SK-N-SH (cell line): ENCODE results near the gene TSSK6. TPM values are rescaled to one million over a fixed set of nuclear protein-coding genes. Genes with fewer than 3 reads are reported as not detected.

Experiments used
- CTCF ChIA-PET: fragments of 300-600, 350-600 bp; formaldehyde crosslinking; extraction: SDS; loops from one replicate; lab custom pipeline; 2021; lab: Yijun Ruan, JAX
- POLR2A ChIA-PET: fragments of 350-600 bp; sonication (Branson Sonifier 250); formaldehyde crosslinking; extraction: SDS; loops from one replicate; lab custom pipeline; 2020; ENCODE audit warnings: antibody characterized with exemption, inconsistent platforms; lab: Yijun Ruan, JAX
- DNase-seq: peaks from one replicate; pipeline ENCODE4 v3.0.0; 2012
- H2AFZ ChIP-seq: fragments of 200-600 bp; sonication (generic); 2 replicates; pipeline ENCODE4 v1.8.1; 2016; ENCODE audit warnings: antibody characterized with exemption, mild to moderate bottlenecking, low read depth
- H3F3A ChIP-seq: fragments of 200-600 bp; sonication (generic); replicated peaks from 2 replicates; pipeline ENCODE3; 2016; ENCODE audit warnings: antibody characterized with exemption, mild to moderate bottlenecking; ENCODE audit not compliant: insufficient read depth
- H3K27ac ChIP-seq, 2 experiments: fragments of 200-500 bp in 1 of 2; fragments of 200-600 bp in 1 of 2; sonication (Bioruptor generic) in 1 of 2; sonication (generic), shearing (Covaris generic) in 1 of 2; 2 replicates each; pipeline versions ENCODE4 v1.5.1 to v1.6.1; 2014 to 2016; ENCODE audit warnings: low read depth in 2 of 2, inconsistent platforms in 1 of 2, low read length in 1 of 2, mild to moderate bottlenecking in 1 of 2, mixed read lengths in 1 of 2
- H3K27me3 ChIP-seq: fragments of 200-600 bp; sonication (generic), shearing (Covaris generic); 2 replicates; pipeline ENCODE4 v1.6.1; 2016; ENCODE audit warnings: mixed run types; ENCODE audit not compliant: insufficient read depth
- H3K36me3 ChIP-seq, 2 experiments: fragments of 200-500 bp in 1 of 2; fragments of 200-600 bp in 1 of 2; sonication (Bioruptor generic) in 1 of 2; sonication (generic) in 1 of 2; replicated peaks in 1 of 2; 2 replicates each; pipeline versions ENCODE3 to v1.5.1; 2014 to 2016; ENCODE audit warnings: low read length in 1 of 2, mild to moderate bottlenecking in 1 of 2; ENCODE audit not compliant: insufficient read depth in 2 of 2, control insufficient read depth in 1 of 2
- H3K4me1 ChIP-seq, 2 experiments: fragments of 200-500 bp in 1 of 2; fragments of 200-600 bp in 1 of 2; sonication (Bioruptor generic) in 1 of 2; sonication (generic), shearing (Covaris generic) in 1 of 2; 2 replicates each; pipeline versions ENCODE4 v1.5.1 to v1.6.1; 2014 to 2016; ENCODE audit warnings: low read depth in 1 of 2, low read length in 1 of 2, mixed run types in 1 of 2; ENCODE audit not compliant: insufficient read depth in 2 of 2, control insufficient read depth in 1 of 2
- H3K4me2 ChIP-seq: fragments of 200-600 bp; sonication (generic), shearing (Covaris generic); 2 replicates; pipeline ENCODE4 v1.6.1; 2017; ENCODE audit warnings: mixed run types
- H3K4me3 ChIP-seq, 2 experiments: fragments of 200-500 bp in 1 of 2; fragments of 200-600 bp in 1 of 2; sonication (Bioruptor generic) in 1 of 2; sonication (generic), shearing (Covaris generic) in 1 of 2; 2 replicates each; pipeline versions ENCODE4 v1.5.1 to v1.8.1; 2014 to 2016; ENCODE audit warnings: low read depth in 2 of 2, inconsistent platforms in 1 of 2, low read length in 1 of 2, mild to moderate bottlenecking in 1 of 2, mixed read lengths in 1 of 2, moderate library complexity in 1 of 2
- H3K79me2 ChIP-seq: fragments of 200-600 bp; sonication (generic); 2 replicates; pipeline ENCODE4 v1.8.1; 2017; ENCODE audit warnings: mild to moderate bottlenecking; ENCODE audit not compliant: insufficient read depth
- H3K9ac ChIP-seq: fragments of 200-600 bp; sonication (generic); 2 replicates; pipeline ENCODE4 v1.6.1; 2017; ENCODE audit warnings: mixed run types
- H3K9me2 ChIP-seq: fragments of 200-600 bp; sonication (generic); 2 replicates; pipeline ENCODE4 v1.6.1; 2017; ENCODE audit warnings: mixed run types
- H3K9me3 ChIP-seq: fragments of 200-600 bp; sonication (generic); 2 replicates; pipeline ENCODE4 v1.6.1; 2017; ENCODE audit warnings: mixed run types, mild to moderate bottlenecking, moderate library complexity
- H4K20me1 ChIP-seq: fragments of 200-600 bp; sonication (generic); 2 replicates; pipeline ENCODE4 v1.6.1; 2017; ENCODE audit warnings: mild to moderate bottlenecking, mixed run types; ENCODE audit not compliant: insufficient read depth
- CHD2 ChIP-seq: fragments of 150-350 bp; IDR thresholded peaks from 2 replicates; pipeline ENCODE4 v1.6.1; 2018; ENCODE audit warnings: low read length; ENCODE audit not compliant: partially characterized antibody
- FOSL2 ChIP-seq: IDR thresholded peaks from 2 replicates; pipeline ENCODE4 v1.4.0; 2012; ENCODE audit warnings: low read depth, mild to moderate bottlenecking, moderate library complexity, borderline replicate concordance
- GABPA ChIP-seq: IDR thresholded peaks from 2 replicates; pipeline ENCODE4 v1.4.0; 2012; ENCODE audit warnings: low read depth, mild to moderate bottlenecking
- MEF2A ChIP-seq: IDR thresholded peaks from 2 replicates; pipeline ENCODE4 v1.4.0; 2012; ENCODE audit warnings: low read depth, borderline replicate concordance
- MXI1 ChIP-seq: IDR thresholded peaks from 2 replicates; pipeline ENCODE4 v1.6.1; 2012; ENCODE audit warnings: mild to moderate bottlenecking, low read depth, low read length, improper control_type of control experiment
- NFIC ChIP-seq: IDR thresholded peaks from 2 replicates; pipeline ENCODE4 v1.4.0; 2012; ENCODE audit warnings: borderline replicate concordance
- RCOR1 ChIP-seq: fragments of 150-350 bp; IDR thresholded peaks from 2 replicates; pipeline ENCODE4 v1.6.1; 2017; ENCODE audit warnings: antibody characterized with exemption, low read length
- RFX5 ChIP-seq: IDR thresholded peaks from 2 replicates; pipeline ENCODE4 v1.6.1; 2012; ENCODE audit warnings: mild to moderate bottlenecking, improper control_type of control experiment, low read length
- SIN3A ChIP-seq: IDR thresholded peaks from 2 replicates; pipeline ENCODE4 v1.6.1; 2012; ENCODE audit warnings: low read depth, mild to moderate bottlenecking, low read length, moderate library complexity, borderline replicate concordance
- TCF12 ChIP-seq: IDR thresholded peaks from 2 replicates; pipeline ENCODE4 v1.4.0; 2012
- TEAD4 ChIP-seq: IDR thresholded peaks from 2 replicates; pipeline ENCODE4 v1.4.0; 2012; ENCODE audit warnings: mild to moderate bottlenecking, borderline replicate concordance; ENCODE audit not compliant: insufficient read depth
- WGBS: methylation state at CpG from one replicate; pipeline ENCODE4 v1.1.6; 2017; ENCODE audit warnings: low lambda C conversion rate; 5-methylcytosine and 5-hydroxymethylcytosine counted together
- polyA plus RNA-seq, 3 experiments: library from polyadenylated mRNA; depleted of rRNA; stranded (reverse); fragments of >200 nt; gene quantifications; 2 replicates each; pipeline ENCODE4 v1.2.3, GENCODE V29; 2012
- TF ChIP-seq, protein P1 (sequence below): IDR thresholded peaks from 2 replicates; pipeline ENCODE4; 2012
- TF ChIP-seq, protein P2 (sequence below): fragments of 200-600 bp; sonication (generic); IDR thresholded peaks from 2 replicates; pipeline ENCODE4 v1.6.1; 2017; ENCODE audit warnings: antibody characterized with exemption, mild to moderate bottlenecking, moderate library complexity
- TF ChIP-seq, protein P3 (sequence below): IDR thresholded peaks from 2 replicates; pipeline ENCODE4 v1.4.0; 2012; ENCODE audit warnings: low read depth, borderline replicate concordance
- TF ChIP-seq, protein P4 (sequence below): fragments of 150-350 bp; IDR thresholded peaks from 2 replicates; pipeline ENCODE4 v1.6.1; 2016; ENCODE audit warnings: mild to moderate bottlenecking, low read depth, low read length
- TF ChIP-seq, protein P5 (sequence below): IDR thresholded peaks from 2 replicates; pipeline ENCODE4 v1.6.1; 2012; ENCODE audit warnings: mild to moderate bottlenecking, low read depth, low read length, moderate library complexity

Gene TSSK6
- polyA plus RNA-seq, 1 of the 3 experiments (the other 2 are of a cell fraction): 3.1 TPM

DNA sequence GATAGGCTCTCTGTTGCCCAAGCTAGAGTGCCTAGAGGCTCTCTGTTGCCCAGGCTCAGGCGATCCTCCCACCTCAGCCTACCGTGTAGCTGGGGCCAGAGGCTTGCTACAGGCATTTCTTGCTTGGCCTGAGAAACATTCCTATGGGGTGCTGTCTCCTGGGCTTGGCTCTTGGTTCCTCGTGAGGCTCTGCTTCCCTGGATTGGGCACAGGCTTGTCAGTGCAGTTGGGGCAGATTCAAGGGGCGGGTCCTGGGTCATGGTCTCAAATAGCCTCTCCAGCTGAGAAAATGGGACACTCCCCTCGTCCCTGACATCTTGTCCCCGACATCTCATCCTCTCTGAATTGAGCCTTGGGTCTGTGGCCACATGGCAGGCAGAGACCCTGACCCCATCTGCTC lies 4.9 kb downstream of the TSSK6 start (continued):
- TF ChIP-seq FOSL2 (no peak), SIN3A (no peak), RCOR1 (no peak), NFIC (no peak)
- TF ChIP-seq, protein P1, sequence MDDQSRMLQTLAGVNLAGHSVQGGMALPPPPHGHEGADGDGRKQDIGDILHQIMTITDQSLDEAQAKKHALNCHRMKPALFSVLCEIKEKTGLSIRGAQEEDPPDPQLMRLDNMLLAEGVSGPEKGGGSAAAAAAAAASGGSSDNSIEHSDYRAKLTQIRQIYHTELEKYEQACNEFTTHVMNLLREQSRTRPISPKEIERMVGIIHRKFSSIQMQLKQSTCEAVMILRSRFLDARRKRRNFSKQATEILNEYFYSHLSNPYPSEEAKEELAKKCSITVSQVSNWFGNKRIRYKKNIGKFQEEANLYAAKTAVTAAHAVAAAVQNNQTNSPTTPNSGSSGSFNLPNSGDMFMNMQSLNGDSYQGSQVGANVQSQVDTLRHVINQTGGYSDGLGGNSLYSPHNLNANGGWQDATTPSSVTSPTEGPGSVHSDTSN: no peak
- TF ChIP-seq, protein P2, sequence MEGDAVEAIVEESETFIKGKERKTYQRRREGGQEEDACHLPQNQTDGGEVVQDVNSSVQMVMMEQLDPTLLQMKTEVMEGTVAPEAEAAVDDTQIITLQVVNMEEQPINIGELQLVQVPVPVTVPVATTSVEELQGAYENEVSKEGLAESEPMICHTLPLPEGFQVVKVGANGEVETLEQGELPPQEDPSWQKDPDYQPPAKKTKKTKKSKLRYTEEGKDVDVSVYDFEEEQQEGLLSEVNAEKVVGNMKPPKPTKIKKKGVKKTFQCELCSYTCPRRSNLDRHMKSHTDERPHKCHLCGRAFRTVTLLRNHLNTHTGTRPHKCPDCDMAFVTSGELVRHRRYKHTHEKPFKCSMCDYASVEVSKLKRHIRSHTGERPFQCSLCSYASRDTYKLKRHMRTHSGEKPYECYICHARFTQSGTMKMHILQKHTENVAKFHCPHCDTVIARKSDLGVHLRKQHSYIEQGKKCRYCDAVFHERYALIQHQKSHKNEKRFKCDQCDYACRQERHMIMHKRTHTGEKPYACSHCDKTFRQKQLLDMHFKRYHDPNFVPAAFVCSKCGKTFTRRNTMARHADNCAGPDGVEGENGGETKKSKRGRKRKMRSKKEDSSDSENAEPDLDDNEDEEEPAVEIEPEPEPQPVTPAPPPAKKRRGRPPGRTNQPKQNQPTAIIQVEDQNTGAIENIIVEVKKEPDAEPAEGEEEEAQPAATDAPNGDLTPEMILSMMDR: no peak

DNA sequence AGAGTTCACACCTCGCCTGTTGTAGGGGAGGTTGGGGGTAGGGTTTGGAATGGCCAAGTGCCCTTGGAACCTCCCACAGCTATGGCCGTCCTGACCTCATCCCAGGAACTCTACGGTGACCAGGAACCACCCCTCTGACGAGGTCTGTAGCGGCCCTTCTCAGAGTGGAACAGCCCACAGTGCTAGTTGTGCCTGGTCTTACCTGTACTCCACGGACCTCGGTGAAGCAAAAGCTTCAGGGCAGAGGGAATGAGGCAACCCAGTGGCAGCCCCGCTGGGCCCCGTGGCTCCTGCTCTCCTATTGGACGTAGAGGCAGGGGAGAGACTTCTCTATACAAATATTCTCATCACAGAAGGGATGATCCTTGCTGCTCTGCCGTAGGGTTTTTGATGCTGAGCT lies 7.1 kb downstream of the TSSK6 start:
- H4K20me1 ChIP-seq: no peaks in the 10 kb centered on the region
- DNase-seq: no peak
- 93% methylated on average over 4 of the region's 11 CpGs for WGBS
- CTCF ChIA-PET: interaction anchor here (0.7 to 0.8 kb wide), 3 partner anchors 18 to 141 kb away, joined by 3 read pairs; partner anchors contain the start of gene GMIP
- no peak overlapping the region for H3K4me2 ChIP-seq
- H3K9ac ChIP-seq: no peak overlapping the region
- H3K9me3 ChIP-seq: no peaks in the 10 kb centered on the region
- no peaks in the 10 kb centered on the region for H3K79me2 ChIP-seq
- H3K27me3 ChIP-seq: no peaks in the 10 kb centered on the region
- H3K9me2 ChIP-seq: no peaks in the 10 kb centered on the region
- H3K4me3 ChIP-seq: no peak overlapping the region
- no peak overlapping the region for H3K27ac ChIP-seq
- no peaks in the 10 kb centered on the region for H3K4me1 ChIP-seq
- no peak overlapping the region for H2AFZ ChIP-seq
- POLR2A ChIA-PET: no interaction called here
- H3K36me3 ChIP-seq: peaks cover 14 to 34% of the 10 kb centered on the region in 2 experiments
- no peaks in the 10 kb centered on the region for H3F3A ChIP-seq
- TF ChIP-seq CHD2 (no peak), GABPA (no peak), TCF12 (no peak), MXI1 (no peak), SIN3A (no peak), MEF2A (no peak), TEAD4 (no peak), RFX5 (no peak)
- TF ChIP-seq, protein P3, sequence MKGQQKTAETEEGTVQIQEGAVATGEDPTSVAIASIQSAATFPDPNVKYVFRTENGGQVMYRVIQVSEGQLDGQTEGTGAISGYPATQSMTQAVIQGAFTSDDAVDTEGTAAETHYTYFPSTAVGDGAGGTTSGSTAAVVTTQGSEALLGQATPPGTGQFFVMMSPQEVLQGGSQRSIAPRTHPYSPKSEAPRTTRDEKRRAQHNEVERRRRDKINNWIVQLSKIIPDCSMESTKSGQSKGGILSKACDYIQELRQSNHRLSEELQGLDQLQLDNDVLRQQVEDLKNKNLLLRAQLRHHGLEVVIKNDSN: no peak
- TF ChIP-seq, protein P4, sequence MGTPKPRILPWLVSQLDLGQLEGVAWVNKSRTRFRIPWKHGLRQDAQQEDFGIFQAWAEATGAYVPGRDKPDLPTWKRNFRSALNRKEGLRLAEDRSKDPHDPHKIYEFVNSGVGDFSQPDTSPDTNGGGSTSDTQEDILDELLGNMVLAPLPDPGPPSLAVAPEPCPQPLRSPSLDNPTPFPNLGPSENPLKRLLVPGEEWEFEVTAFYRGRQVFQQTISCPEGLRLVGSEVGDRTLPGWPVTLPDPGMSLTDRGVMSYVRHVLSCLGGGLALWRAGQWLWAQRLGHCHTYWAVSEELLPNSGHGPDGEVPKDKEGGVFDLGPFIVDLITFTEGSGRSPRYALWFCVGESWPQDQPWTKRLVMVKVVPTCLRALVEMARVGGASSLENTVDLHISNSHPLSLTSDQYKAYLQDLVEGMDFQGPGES: no peak
- TF ChIP-seq, protein P5, sequence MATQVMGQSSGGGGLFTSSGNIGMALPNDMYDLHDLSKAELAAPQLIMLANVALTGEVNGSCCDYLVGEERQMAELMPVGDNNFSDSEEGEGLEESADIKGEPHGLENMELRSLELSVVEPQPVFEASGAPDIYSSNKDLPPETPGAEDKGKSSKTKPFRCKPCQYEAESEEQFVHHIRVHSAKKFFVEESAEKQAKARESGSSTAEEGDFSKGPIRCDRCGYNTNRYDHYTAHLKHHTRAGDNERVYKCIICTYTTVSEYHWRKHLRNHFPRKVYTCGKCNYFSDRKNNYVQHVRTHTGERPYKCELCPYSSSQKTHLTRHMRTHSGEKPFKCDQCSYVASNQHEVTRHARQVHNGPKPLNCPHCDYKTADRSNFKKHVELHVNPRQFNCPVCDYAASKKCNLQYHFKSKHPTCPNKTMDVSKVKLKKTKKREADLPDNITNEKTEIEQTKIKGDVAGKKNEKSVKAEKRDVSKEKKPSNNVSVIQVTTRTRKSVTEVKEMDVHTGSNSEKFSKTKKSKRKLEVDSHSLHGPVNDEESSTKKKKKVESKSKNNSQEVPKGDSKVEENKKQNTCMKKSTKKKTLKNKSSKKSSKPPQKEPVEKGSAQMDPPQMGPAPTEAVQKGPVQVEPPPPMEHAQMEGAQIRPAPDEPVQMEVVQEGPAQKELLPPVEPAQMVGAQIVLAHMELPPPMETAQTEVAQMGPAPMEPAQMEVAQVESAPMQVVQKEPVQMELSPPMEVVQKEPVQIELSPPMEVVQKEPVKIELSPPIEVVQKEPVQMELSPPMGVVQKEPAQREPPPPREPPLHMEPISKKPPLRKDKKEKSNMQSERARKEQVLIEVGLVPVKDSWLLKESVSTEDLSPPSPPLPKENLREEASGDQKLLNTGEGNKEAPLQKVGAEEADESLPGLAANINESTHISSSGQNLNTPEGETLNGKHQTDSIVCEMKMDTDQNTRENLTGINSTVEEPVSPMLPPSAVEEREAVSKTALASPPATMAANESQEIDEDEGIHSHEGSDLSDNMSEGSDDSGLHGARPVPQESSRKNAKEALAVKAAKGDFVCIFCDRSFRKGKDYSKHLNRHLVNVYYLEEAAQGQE: no peak
